GM12878 (cell line): Measurements from ENCODE around the gene OSGIN1. TPM values are rescaled to one million over a fixed set of nuclear protein-coding genes. Genes with fewer than 3 reads are reported as not detected.

ENCODE experiments used
- ATAC-seq: fragments of 200-7000 bp; cut with Tn5 transposase; 3 replicates; pipeline ENCODE4 v1.9.1; 2020; ENCODE audit warnings: mild to moderate bottlenecking, moderate library complexity
- BruUV-seq: library from RNA; stranded (reverse); fragments of 400-500 nt; replicated peaks from 2 replicates; lab custom pipeline; 2021; lab: Mats Ljungman, UMichigan
- CTCF ChIA-PET: fragments of 300-600 bp; sonication (Branson Sonifier 250); formaldehyde crosslinking; extraction: SDS; loops from one replicate; lab custom pipeline; 2021; ENCODE audit warnings: inconsistent platforms; lab: Yijun Ruan, JAX
- POLR2A ChIA-PET: fragments of 350-600 bp; formaldehyde crosslinking; extraction: SDS; loops from one replicate; lab custom pipeline; 2021; ENCODE audit warnings: inconsistent platforms; lab: Charles Lee
- RAD21 ChIA-PET: fragments of 300-600 bp; sonication (Branson Sonifier 250); formaldehyde crosslinking; loops from one replicate; lab custom pipeline; 2023; ENCODE audit warnings: antibody characterized with exemption; ENCODE audit not compliant: unreplicated experiment; lab: Charles Lee
- SMC1A ChIA-PET: fragments of 300-600 bp; sonication (Branson Sonifier 250); formaldehyde crosslinking; loops from one replicate; lab custom pipeline; 2023; ENCODE audit not compliant: unreplicated experiment, uncharacterized antibody; lab: Charles Lee
- DNase-seq: peaks from one replicate; pipeline ENCODE4 v3.0.0-alpha.2; 2011; ENCODE audit warnings: low read depth, low spot score
- FAIRE-seq: peaks from 3 replicates; lab custom pipeline; 2011; peaks lifted over from hg19 to GRCh38; lab: Jason Lieb, UNC
- H2AFZ ChIP-seq: 2 replicates; pipeline ENCODE4 v1.6.0; 2011; ENCODE audit warnings: low read depth, low read length, control low read depth; ENCODE audit not compliant: control insufficient read depth
- H3K27ac ChIP-seq: 2 replicates; pipeline ENCODE4 v1.5.1; 2011; ENCODE audit warnings: control low read depth; ENCODE audit not compliant: control insufficient read depth, insufficient read depth
- H3K27me3 ChIP-seq, 2 experiments: replicated peaks in 1 of 2; 2 replicates each; pipeline versions ENCODE4 v1.6.0 to v1.6.1; 2011; ENCODE audit warnings: low read length in 1 of 2; ENCODE audit not compliant: control insufficient read depth in 2 of 2, insufficient read depth in 2 of 2
- H3K36me3 ChIP-seq, 2 experiments: 2 replicates each; pipeline ENCODE4 v1.5.1; 2011; ENCODE audit warnings: low read length in 1 of 2; ENCODE audit not compliant: control insufficient read depth in 2 of 2, insufficient read depth in 2 of 2
- H3K4me1 ChIP-seq: 2 replicates; pipeline ENCODE4 v1.6.1; 2011; ENCODE audit warnings: mild to moderate bottlenecking, low read length, moderate library complexity, mixed read lengths; ENCODE audit not compliant: control insufficient read depth, insufficient read depth
- H3K4me2 ChIP-seq: 2 replicates; pipeline ENCODE4 v1.6.0; 2011; ENCODE audit warnings: control low read depth; ENCODE audit not compliant: control insufficient read depth, insufficient read depth
- H3K4me3 ChIP-seq: fragments of 200-600 bp; sonication (generic); 2 replicates; pipeline ENCODE4 v1.5.1; 2016
- H3K79me2 ChIP-seq: 2 replicates; pipeline ENCODE4 v1.6.0; 2011; ENCODE audit warnings: low read length; ENCODE audit not compliant: control insufficient read depth, insufficient read depth
- H3K9ac ChIP-seq: 2 replicates; pipeline ENCODE4 v1.8.0; 2011; ENCODE audit warnings: low read length, control low read depth, mixed read lengths; ENCODE audit not compliant: control insufficient read depth, insufficient read depth
- H3K9me3 ChIP-seq: replicated peaks from 3 replicates; pipeline ENCODE4 v1.5.1; 2011; ENCODE audit warnings: mild to moderate bottlenecking, low read length; ENCODE audit not compliant: control insufficient read depth, insufficient read depth
- H4K20me1 ChIP-seq: 2 replicates; pipeline ENCODE4 v1.6.0; 2011; ENCODE audit not compliant: control insufficient read depth, insufficient read depth
- BACH1 ChIP-seq: fragments of 450-650 bp; IDR thresholded peaks from 2 replicates; pipeline ENCODE4 v1.6.1; 2017; ENCODE audit warnings: mild to moderate bottlenecking, borderline replicate concordance
- E2F8 ChIP-seq: fragments of 450-650 bp; IDR thresholded peaks from 2 replicates; pipeline ENCODE4 v1.6.1; 2018; ENCODE audit warnings: mild to moderate bottlenecking, low read depth, moderate library complexity; ENCODE audit not compliant: partially characterized antibody
- ESRRA ChIP-seq: IDR thresholded peaks from 2 replicates; pipeline ENCODE4 v1.6.1; 2012; ENCODE audit warnings: mild to moderate bottlenecking, low read length, improper control_type of control experiment
- ETV6 ChIP-seq, 2 experiments: fragments of 450-650 bp in 1 of 2; IDR thresholded peaks in 1 of 2; conservative IDR thresholded peaks in 1 of 2; 2 replicates each; pipeline ENCODE4 v1.6.1; 2014; ENCODE audit warnings: antibody characterized with exemption in 1 of 2, borderline replicate concordance in 1 of 2, low read depth in 1 of 2, mild to moderate bottlenecking in 1 of 2, moderate library complexity in 1 of 2
- MYB ChIP-seq: fragments of 150-350 bp; IDR thresholded peaks from 2 replicates; pipeline ENCODE4 v1.6.1; 2014; ENCODE audit warnings: mild to moderate bottlenecking, low read depth, low read length, borderline replicate concordance
- MYC ChIP-seq: IDR thresholded peaks from 2 replicates; pipeline ENCODE4 v1.6.1; 2011; ENCODE audit warnings: mild to moderate bottlenecking, low read length, moderate library complexity, inconsistent platforms; ENCODE audit not compliant: insufficient read depth, insufficient replicate concordance, insufficient read length, severe bottlenecking
- NFYA ChIP-seq: IDR thresholded peaks from 2 replicates; pipeline ENCODE4 v1.6.1; 2011; ENCODE audit warnings: low read depth, mild to moderate bottlenecking, low read length, improper control_type of control experiment, borderline replicate concordance
- RUNX3 ChIP-seq: IDR thresholded peaks from 2 replicates; pipeline ENCODE4 v1.6.1; 2012; ENCODE audit warnings: low read length, inconsistent platforms
- TCF12 ChIP-seq: IDR thresholded peaks from 2 replicates; pipeline ENCODE4 v1.6.1; 2011; ENCODE audit warnings: low read depth, mild to moderate bottlenecking, low read length
- YBX1 ChIP-seq: fragments of 450-650 bp; IDR thresholded peaks from 2 replicates; pipeline ENCODE4 v1.6.1; 2016; ENCODE audit warnings: antibody characterized with exemption
- YY1 ChIP-seq: IDR thresholded peaks from 2 replicates; pipeline ENCODE4 v1.6.1; 2011; ENCODE audit warnings: low read depth, mild to moderate bottlenecking, low read length
- ZBTB40 ChIP-seq: fragments of 450-650 bp; IDR thresholded peaks from 2 replicates; pipeline ENCODE4 v1.6.1; 2016; ENCODE audit warnings: mild to moderate bottlenecking, moderate library complexity, borderline replicate concordance
- ZNF24 ChIP-seq: fragments of 450-650 bp; IDR thresholded peaks from 2 replicates; pipeline ENCODE4 v1.6.1; 2017; ENCODE audit warnings: antibody characterized with exemption, mild to moderate bottlenecking
- ZSCAN29 ChIP-seq: fragments of 450-650 bp; IDR thresholded peaks from 2 replicates; pipeline ENCODE4 v1.6.1; 2017; ENCODE audit warnings: mild to moderate bottlenecking, moderate library complexity
- WGBS: methylation state at CpG from one replicate; pipeline ENCODE4 v1.1.6; 2016; ENCODE audit warnings: low lambda C conversion rate; ENCODE audit not compliant: insufficient replicate concordance, insufficient coverage; ENCODE audit errors: missing lambda C conversion rate; 5-methylcytosine and 5-hydroxymethylcytosine counted together
- in situ Hi-C: fragments of 300-500 bp; cut with MboI; formaldehyde crosslinking; loops from 9 replicates; pipeline ENCODE4 v1.14.3; 2018; ENCODE audit warnings: mixed read lengths
- intact Hi-C: fragments of 100-400 bp; cut with micrococcal nuclease; formaldehyde crosslinking; loops from one replicate; pipeline ENCODE4 v1.14.2; 2022; ENCODE audit not compliant: unreplicated experiment
- polyA plus RNA-seq, 11 experiments: library from polyadenylated mRNA; depleted of rRNA in 4 of 11; unstranded in 6 of 11; stranded (reverse) in 5 of 11; fragments of >200 nt; fragmentation: Nextera tagmentation in 4 of 11; fragmentation: Illumina TruSeq in 1 of 11; extraction: Ambion mirVana in 4 of 11; extraction: Trizol in 1 of 11; gene quantifications; 1 replicate in 1 of 11; 2 replicates in 10 of 11; pipeline versions ENCODE4 v1.2.1 to v1.2.3, GENCODE V29; 2011 to 2016; ENCODE audit warnings: inconsistent platforms in 2 of 11, missing spikeins in 2 of 11, low read depth in 1 of 11
- total RNA-seq, 4 experiments: library from RNA; depleted of rRNA in 3 of 4; stranded (reverse); fragments of >200 nt in 3 of 4; fragmentation: Illumina TruSeq in 1 of 4; extraction: Trizol in 1 of 4; gene quantifications; 2 replicates each; pipeline versions ENCODE4 v1.2.1 to v1.2.3, GENCODE V29; 2013 to 2021

Gene OSGIN1
- total and polyA plus RNA-seq, 10 of the 15 experiments (the other 5 are each of a cell fraction or from before 2014, with no cell fraction given): 0.06 to 0.18 (median 0.13) TPM; not detected in 5

- FAIRE-seq: no peak
- Histone ChIP-seq H3K36me3 (no peaks in the 10 kb centered on the region), H3K4me1 (peaks cover 3% of the 10 kb centered on the region; the same call in 1 of the 2 replicates), H3K79me2 (no peaks in the 10 kb centered on the region), H3K9ac (no peak overlapping the region), H3K4me2 (no peak overlapping the region), H3K4me3 (no peak overlapping the region), H3K9me3 (no peaks in the 10 kb centered on the region), H4K20me1 (no peaks in the 10 kb centered on the region), H3K27me3 (no peaks in the 10 kb centered on the region), H2AFZ (no peak overlapping the region), H3K27ac (no peak overlapping the region)
- in situ Hi-C loops (loop anchor here (5.0 to 10.0 kb wide), 3 partner anchors 108 to 650 kb away; no protein-coding TSS in a partner anchor), intact Hi-C loops (loop anchor here (5.0 to 10.0 kb wide), 3 partner anchors 233 to 550 kb away; partner anchors contain the start of genes MEAK7 and TAF1C)
- RAD21 ChIA-PET: no interaction called here
- SMC1A ChIA-PET: no interaction called here
- ATAC-seq: no peak
- no peak for DNase-seq
- BruUV-seq: no TSS peak
- WGBS: 53% methylated on average over 9 of the region's 9 CpGs
- CTCF ChIA-PET: interaction anchor here (1.1 to 2.7 kb wide), 7 partner anchors 21 to 552 kb away, joined by 3 to 19 read pairs (median 3); partner anchors contain the start of gene TAF1C
- POLR2A ChIA-PET: no interaction called here
- no peak for TF ChIP-seq ESRRA
- TF ChIP-seq ETV6 (conservative IDR thresholded peaks at IDR 0.05 in 1 of 2, IDR thresholded peaks at IDR 0.05 in 1 of 2; ENCODE audit: borderline replicate concordance in 1 of 2, low read depth in 1 of 2): no peak
- TF ChIP-seq E2F8: no peak
- TF ChIP-seq ZSCAN29: no peak
- no peak for TF ChIP-seq ZBTB40
- no peak for TF ChIP-seq MYB
- no peak for TF ChIP-seq YY1
- no peak for TF ChIP-seq MYC
- no peak for TF ChIP-seq RUNX3
- TF ChIP-seq ZNF24: no peak
- TF ChIP-seq BACH1: no peak
- no peak for TF ChIP-seq TCF12
- no peak for TF ChIP-seq YBX1
- no peak for TF ChIP-seq NFYA
These were observed 1.6 kb downstream of the OSGIN1 start for GRCh38 chr16:83954577-83955016.
